Measurements from ENCODE around the gene PCSK5.

- TF ChIP-seq POLR2A (IDR thresholded peaks at IDR 0.05): no peak
- TF ChIP-seq, protein P1, sequence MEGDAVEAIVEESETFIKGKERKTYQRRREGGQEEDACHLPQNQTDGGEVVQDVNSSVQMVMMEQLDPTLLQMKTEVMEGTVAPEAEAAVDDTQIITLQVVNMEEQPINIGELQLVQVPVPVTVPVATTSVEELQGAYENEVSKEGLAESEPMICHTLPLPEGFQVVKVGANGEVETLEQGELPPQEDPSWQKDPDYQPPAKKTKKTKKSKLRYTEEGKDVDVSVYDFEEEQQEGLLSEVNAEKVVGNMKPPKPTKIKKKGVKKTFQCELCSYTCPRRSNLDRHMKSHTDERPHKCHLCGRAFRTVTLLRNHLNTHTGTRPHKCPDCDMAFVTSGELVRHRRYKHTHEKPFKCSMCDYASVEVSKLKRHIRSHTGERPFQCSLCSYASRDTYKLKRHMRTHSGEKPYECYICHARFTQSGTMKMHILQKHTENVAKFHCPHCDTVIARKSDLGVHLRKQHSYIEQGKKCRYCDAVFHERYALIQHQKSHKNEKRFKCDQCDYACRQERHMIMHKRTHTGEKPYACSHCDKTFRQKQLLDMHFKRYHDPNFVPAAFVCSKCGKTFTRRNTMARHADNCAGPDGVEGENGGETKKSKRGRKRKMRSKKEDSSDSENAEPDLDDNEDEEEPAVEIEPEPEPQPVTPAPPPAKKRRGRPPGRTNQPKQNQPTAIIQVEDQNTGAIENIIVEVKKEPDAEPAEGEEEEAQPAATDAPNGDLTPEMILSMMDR (IDR thresholded peaks at IDR 0.05): no peak
These were observed 211.0 kb downstream of the PCSK5 start for GRCh38 chr9:76101491-76101890.
